Measurements from ENCODE around the gene NDUFA8.
A peak's percentile ranks its signal among the peaks of the same experiment; 100 is the strongest.

NDUFA8 gene

GRCh38 chr9:122102156-122102555 is 57.4 kb downstream of the NDUFA8 start:
- no peak for DNase-seq

DNA sequence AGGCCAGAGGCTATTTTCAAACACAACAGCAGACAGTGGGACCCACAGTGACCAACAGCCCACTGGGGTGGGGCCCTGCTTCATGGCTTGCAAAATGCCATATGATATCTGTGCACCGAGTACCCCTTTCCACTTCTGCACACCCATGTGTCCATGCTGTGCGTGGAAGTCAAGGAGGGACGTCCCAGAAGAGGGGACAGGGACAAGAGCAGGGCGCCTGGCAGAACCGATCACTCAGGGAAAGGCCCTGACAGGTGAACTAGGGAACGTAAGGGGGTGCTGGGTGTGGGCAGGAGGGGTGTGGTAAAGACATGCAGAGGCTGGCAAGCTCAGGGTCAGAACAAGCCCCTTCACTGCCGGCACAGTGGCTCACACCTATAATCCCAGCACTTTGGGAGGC is 58.8 kb downstream of the NDUFA8 start:
- DNase-seq, result no peak

DNA sequence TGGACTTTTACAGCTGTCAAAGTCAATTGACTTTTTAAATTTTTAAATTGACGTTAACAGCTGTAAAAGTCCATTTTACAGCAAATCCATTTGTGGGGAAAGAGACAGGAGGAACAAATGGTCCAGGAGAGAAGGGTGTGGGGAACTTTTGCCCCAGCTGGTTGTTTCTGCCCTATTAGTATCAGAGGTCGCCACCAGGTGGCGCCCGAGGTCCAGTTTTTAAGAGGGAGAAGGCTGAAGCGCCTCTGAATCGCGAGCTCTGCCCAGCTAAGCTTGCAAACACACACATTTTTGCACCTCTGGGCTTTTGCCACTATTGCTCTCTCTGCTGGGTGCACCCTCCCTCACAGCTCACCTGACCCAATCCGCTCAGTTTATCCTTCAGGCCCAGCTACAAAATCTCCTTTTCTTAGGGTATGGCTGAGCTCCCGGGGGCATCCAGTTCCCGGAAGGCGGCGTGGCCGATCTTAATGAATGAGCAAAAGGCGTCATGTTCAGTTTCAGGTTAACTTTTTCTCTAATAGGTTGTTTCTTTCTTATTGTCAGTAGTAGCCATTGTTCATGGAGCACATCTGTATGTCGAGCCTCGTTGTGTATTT is 60.2 kb downstream of the NDUFA8 start:
- peak in 50 of 56 donors; percentile 5 to 91 (median 63) for DNase-seq

GRCh38 chr9:122097679-122098315 is 61.8 kb downstream of the NDUFA8 start:
- no peak for DNase-seq

DNA sequence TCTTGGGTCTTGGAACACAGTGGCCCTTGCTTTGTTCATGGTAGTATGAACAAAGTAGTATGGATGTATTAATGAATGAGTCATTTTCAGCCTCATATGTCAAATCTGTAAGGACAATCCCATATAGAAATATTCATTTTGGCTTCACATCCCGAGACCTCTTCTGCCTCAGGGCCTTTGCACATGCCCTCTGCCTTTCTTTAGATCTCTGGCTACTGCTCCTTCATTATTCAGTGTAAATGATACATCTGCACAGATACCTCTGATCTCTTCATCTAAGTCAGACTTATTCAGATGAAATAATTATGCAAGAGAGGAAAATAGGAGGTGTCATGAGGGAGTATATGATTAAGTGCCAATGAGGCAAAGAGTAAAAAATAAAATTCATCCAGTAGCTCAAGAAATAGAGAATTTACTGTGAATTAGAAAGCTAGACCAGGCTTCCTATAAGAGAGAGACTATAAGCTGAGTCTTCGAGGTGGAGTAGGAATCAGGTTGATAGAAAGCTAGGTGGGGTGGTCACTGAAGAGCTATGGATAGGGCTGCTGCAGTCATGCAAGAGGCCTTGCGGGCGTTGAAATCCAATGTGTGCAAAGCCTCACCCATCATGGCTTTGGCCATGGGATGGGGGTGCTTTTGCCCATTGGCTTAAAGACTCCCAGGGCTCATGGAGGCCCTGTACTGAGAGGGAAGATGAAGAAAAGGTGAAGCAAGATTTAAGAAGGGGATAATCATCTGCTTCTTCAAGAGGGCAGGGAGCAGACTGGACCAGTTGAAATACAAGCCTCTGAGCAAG is 62.8 kb downstream of the NDUFA8 start:
- no peak for DNase-seq

DNA sequence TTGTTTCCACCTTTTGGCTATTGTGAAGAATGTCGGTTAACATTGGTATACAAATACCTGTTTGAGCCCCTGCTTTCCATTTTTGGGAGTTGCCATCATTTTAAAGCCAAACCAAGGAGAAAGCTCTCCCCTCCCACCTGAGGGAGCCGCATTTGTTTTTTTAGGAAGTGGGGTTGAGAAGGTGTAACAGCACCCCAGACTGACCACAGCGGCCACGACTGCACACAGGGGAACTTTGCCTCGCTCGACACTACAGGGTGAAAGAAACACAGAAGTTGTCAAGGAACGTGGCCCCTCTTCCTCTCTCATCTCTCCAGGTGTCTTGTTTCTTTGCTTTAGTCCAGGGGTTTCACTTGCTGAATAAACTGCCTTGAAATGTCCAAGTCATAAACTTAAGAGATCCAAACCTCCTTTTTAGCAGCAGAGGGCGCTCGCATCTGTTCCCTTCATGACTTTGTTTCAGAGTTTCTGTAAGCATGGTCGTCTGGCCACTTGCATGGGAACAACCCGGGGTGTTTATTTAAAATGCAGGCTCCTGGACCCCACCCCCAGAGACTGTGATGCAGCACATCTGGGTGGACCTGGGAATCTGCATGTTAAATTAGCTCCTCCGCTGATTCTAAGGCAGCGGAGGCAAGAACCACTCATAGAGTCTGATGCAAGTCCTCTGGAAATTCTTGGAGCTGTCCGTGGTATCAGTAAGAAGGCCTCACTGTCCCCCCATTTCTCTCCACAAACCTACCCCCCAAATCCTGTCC is 64.4 kb downstream of the NDUFA8 start:
- peak in 15 of 56 donors; percentile 9 to 72 (median 29) for DNase-seq

Data from nucleus accumbens (tissue), 56 donors.